ENCODE measurements around the gene ACBD3.

Gene ACBD3

GRCh38 chr1:226133504-226134123 is 52.9 kb downstream of the ACBD3 start:
- DNase-seq, result no peak

- no peak for DNase-seq
Observed at GRCh38 chr1:226132728-226133503, 53.6 kb downstream of the ACBD3 start.

- no peak for DNase-seq
Observed at GRCh38 chr1:226131639-226132038, 54.9 kb downstream of the ACBD3 start.

- DNase-seq, result no peak
Observed at GRCh38 chr1:226129230-226129629, 57.3 kb downstream of the ACBD3 start.

GRCh38 chr1:226128487-226129075 is 58.0 kb downstream of the ACBD3 start:
- DNase-seq, result no peak

- no peak for DNase-seq
Observed at GRCh38 chr1:226126824-226127569, 59.5 kb downstream of the ACBD3 start.

GRCh38 chr1:226125831-226126230 is 60.7 kb downstream of the ACBD3 start:
- DNase-seq, result no peak

- peak; percentile 91 for DNase-seq
Observed at GRCh38 chr1:226125097-226125630, 61.4 kb downstream of the ACBD3 start.

- no peak for DNase-seq
Observed at GRCh38 chr1:226123591-226124471, 62.7 kb downstream of the ACBD3 start.

GRCh38 chr1:226123212-226123560 is 63.4 kb downstream of the ACBD3 start:
- DNase-seq, result no peak

- peak; percentile 81 for DNase-seq
Observed at GRCh38 chr1:226121587-226122400, 64.7 kb downstream of the ACBD3 start.

- no peak for DNase-seq
Observed at GRCh38 chr1:226121049-226121586, 65.4 kb downstream of the ACBD3 start.

- no peak for DNase-seq
Observed at GRCh38 chr1:226120398-226120797, 66.1 kb downstream of the ACBD3 start.

GRCh38 chr1:226119169-226119568 is 67.4 kb downstream of the ACBD3 start:
- DNase-seq, result no peak

GRCh38 chr1:226118357-226118756 is 68.2 kb downstream of the ACBD3 start:
- DNase-seq, result no peak

- DNase-seq, result no peak
Observed at GRCh38 chr1:226117330-226117729, 69.2 kb downstream of the ACBD3 start.

- DNase-seq, result no peak
Observed at GRCh38 chr1:226116673-226117072, 69.9 kb downstream of the ACBD3 start.

- no peak for DNase-seq
Observed at GRCh38 chr1:226112626-226113025, 73.9 kb downstream of the ACBD3 start.

- no peak for DNase-seq
Observed at GRCh38 chr1:226111883-226112261, 74.7 kb downstream of the ACBD3 start.

GRCh38 chr1:226111098-226111882 is 75.3 kb downstream of the ACBD3 start:
- no peak for DNase-seq
